Upper lobe of left lung (tissue), 6 donors: ENCODE results near the gene ITGA2. TPM values are rescaled to one million over a fixed set of nuclear protein-coding genes. Genes with fewer than 3 reads are reported as not detected.

Source experiments
- ATAC-seq, 2 donors: fragments of 200-7000 bp; cut with Tn5 transposase; one replicate each; pipeline ENCODE4 v1.9.1; 2022; ENCODE audit warnings: mild to moderate bottlenecking in 2 of 2, moderate library complexity in 2 of 2; ENCODE audit not compliant: low FRiP score in 2 of 2
- DNase-seq, 2 donors: peaks; one replicate each; pipeline ENCODE4 v3.0.0-alpha.2; 2019 to 2020
- H3K27ac ChIP-seq, 4 donors: fragments of 200-600 bp; sonication (generic); one replicate each; pipeline ENCODE4 v1.5.1; 2016 to 2019
- H3K27me3 ChIP-seq, 4 donors: fragments of 200-600 bp; sonication (generic); one replicate each; pipeline ENCODE4 v1.5.1; 2017 to 2019
- H3K36me3 ChIP-seq, 4 donors: fragments of 200-600 bp; sonication (generic); one replicate each; pipeline ENCODE4 v1.5.1; 2016 to 2019
- H3K4me1 ChIP-seq, 4 donors: fragments of 200-600 bp; sonication (generic); one replicate each; pipeline ENCODE4 v1.5.1; 2018 to 2019
- H3K4me3 ChIP-seq, 4 donors: fragments of 200-600 bp; sonication (generic); one replicate each; pipeline ENCODE4 v1.5.1; 2017 to 2019; ENCODE audit warnings: mild to moderate bottlenecking in 2 of 4, moderate library complexity in 1 of 4
- H3K9me3 ChIP-seq, 4 donors: fragments of 200-600 bp; sonication (generic); one replicate each; pipeline ENCODE4 v1.5.1; 2018 to 2019
- CTCF ChIP-seq, 6 experiments: fragments of 450-650 bp in 4 of 6; fragments of 200-600 bp in 2 of 6; sonication (generic) in 2 of 6; IDR thresholded peaks; one replicate each; pipeline ENCODE4 v1.5.1; 2016 to 2019; ENCODE audit warnings: antibody characterized with exemption in 6 of 6
- EP300 ChIP-seq, 4 donors: sonication (generic); formaldehyde crosslinking; IDR thresholded peaks; one replicate each; pipeline ENCODE4 v1.5.1; 2017; ENCODE audit warnings: antibody characterized with exemption in 4 of 4, control low read depth in 2 of 4
- POLR2A ChIP-seq, 4 donors: fragments of 450-650 bp; IDR thresholded peaks; one replicate each; pipeline ENCODE4 v1.5.1; 2016 to 2017; ENCODE audit warnings: antibody characterized with exemption in 4 of 4, mild to moderate bottlenecking in 2 of 4
- POLR2AphosphoS5 ChIP-seq, 2 donors: sonication (generic); formaldehyde crosslinking; IDR thresholded peaks; one replicate each; pipeline ENCODE4 v1.5.1; 2017; ENCODE audit warnings: antibody characterized with exemption in 2 of 2
- whole genome bisulfite sequencing, 2 donors: methylation state at CpG; one replicate each; pipeline ENCODE4 v1.1.5; 2017 to 2018; 5-methylcytosine and 5-hydroxymethylcytosine counted together
- total RNA-seq, 6 donors: library from RNA; depleted of rRNA in 4 of 6; stranded (reverse); fragments of >200 nt in 4 of 6; gene quantifications; one replicate each; pipeline versions ENCODE4 v1.1.0 to v1.2.1, GENCODE V29; 2016 to 2021
- donor health status: DM: no; HTN: no; CAD: no; lungs with moderate emphysema.
- donor health status: DM: no; HTN: yes; CAD: no; lungs with severe emphysema.

Gene ITGA2
- total RNA-seq, 6 donors from 2014 or later, result 4.2 to 45.8 (median 13.7) TPM

GRCh38 chr5:53029608-53030007 is 40.5 kb downstream of the ITGA2 start:
- H3K27me3 ChIP-seq, result no peaks in the 10 kb centered on the region
- no peaks in the 10 kb centered on the region for H3K9me3 ChIP-seq
- H3K4me3 ChIP-seq, result no peak overlapping the region
- no peak for ATAC-seq
- no peak for DNase-seq
- TF ChIP-seq EP300 (IDR thresholded peaks at IDR 0.05), result no peak
- no peak for TF ChIP-seq POLR2A (IDR thresholded peaks at IDR 0.05)
- no peak for TF ChIP-seq POLR2AphosphoS5 (IDR thresholded peaks at IDR 0.05)
- no peak for TF ChIP-seq CTCF (IDR thresholded peaks at IDR 0.05)
- H3K36me3 ChIP-seq, result no peaks in the 10 kb centered on the region
- H3K4me1 ChIP-seq, result peaks cover 18 to 35% (median 27%) of the 10 kb centered on the region in 4 donors
- H3K27ac ChIP-seq, result peak overlapping the region in 2 of 4 donors; percentile 72 to 81
- WGBS, 2 donors, result 91 to 100% methylated on average over 1 of the region's 1 CpG

- H3K4me3 ChIP-seq, result no peak overlapping the region
- 55 to 60% methylated on average over 2 of the region's 2 CpGs for WGBS, 2 donors
- H3K9me3 ChIP-seq, result no peaks in the 10 kb centered on the region
- TF ChIP-seq POLR2A (IDR thresholded peaks at IDR 0.05) (no peak), POLR2AphosphoS5 (IDR thresholded peaks at IDR 0.05) (no peak), CTCF (IDR thresholded peaks at IDR 0.05) (no peak), EP300 (IDR thresholded peaks at IDR 0.05) (no peak)
- H3K27ac ChIP-seq, result peak overlapping the region; percentile 51 to 81 (median 68)
- no peak for ATAC-seq
- no peaks in the 10 kb centered on the region for H3K27me3 ChIP-seq
- DNase-seq, result no peak
- H3K4me1 ChIP-seq, result peaks cover 18 to 31% (median 25%) of the 10 kb centered on the region in 4 donors
- no peaks in the 10 kb centered on the region for H3K36me3 ChIP-seq
Observed at GRCh38 chr5:53030893-53031292, 41.7 kb downstream of the ITGA2 start.

- no peaks in the 10 kb centered on the region for H3K36me3 ChIP-seq
- H3K4me1 ChIP-seq, result peaks cover 19 to 35% (median 26%) of the 10 kb centered on the region in 4 donors
- TF ChIP-seq EP300 (IDR thresholded peaks at IDR 0.05) (peak in 2 of 4 donors; percentile 31 to 73), POLR2A (IDR thresholded peaks at IDR 0.05) (no peak), POLR2AphosphoS5 (IDR thresholded peaks at IDR 0.05) (peak; percentile 57 to 81)
- DNase-seq (no peak), ATAC-seq (peak; percentile 55 to 69)
- H3K9me3 ChIP-seq, result no peaks in the 10 kb centered on the region
- H3K27me3 ChIP-seq, result no peaks in the 10 kb centered on the region
- no peak overlapping the region for H3K4me3 ChIP-seq
- peak overlapping the region; percentile 51 to 81 (median 68) for H3K27ac ChIP-seq
- 21 to 30% methylated on average over 4 of the region's 4 CpGs for WGBS, 2 donors
Observed at GRCh38 chr5:53031695-53032096, 42.5 kb downstream of the ITGA2 start.

GRCh38 chr5:53032188-53032587 is 43.0 kb downstream of the ITGA2 start:
- Histone ChIP-seq H3K4me3 (no peak overlapping the region), H3K36me3 (no peaks in the 10 kb centered on the region), H3K4me1 (peaks cover 24 to 40% (median 30%) of the 10 kb centered on the region in 4 donors), H3K27ac (peak overlapping the region; percentile 51 to 81 (median 68)), H3K9me3 (no peaks in the 10 kb centered on the region), H3K27me3 (no peaks in the 10 kb centered on the region)
- TF ChIP-seq CTCF (IDR thresholded peaks at IDR 0.05) (no peak), POLR2AphosphoS5 (IDR thresholded peaks at IDR 0.05) (no peak)
- 29 to 45% methylated on average over 2 of the region's 2 CpGs for WGBS, 2 donors
- ATAC-seq (no peak), DNase-seq (no peak)

GRCh38 chr5:53034832-53035231 is 45.7 kb downstream of the ITGA2 start:
- ATAC-seq (no peak), DNase-seq (no peak)
- H3K4me3 ChIP-seq, result no peak overlapping the region
- no peaks in the 10 kb centered on the region for H3K36me3 ChIP-seq
- peak overlapping the region in 1 of 4 donors; percentile 23 for H3K27ac ChIP-seq
- no peaks in the 10 kb centered on the region for H3K27me3 ChIP-seq
- no peak for TF ChIP-seq CTCF (IDR thresholded peaks at IDR 0.05)
- no peak for TF ChIP-seq POLR2AphosphoS5 (IDR thresholded peaks at IDR 0.05)
- no peak for TF ChIP-seq POLR2A (IDR thresholded peaks at IDR 0.05)
- no peak for TF ChIP-seq EP300 (IDR thresholded peaks at IDR 0.05)
- H3K9me3 ChIP-seq, result no peaks in the 10 kb centered on the region
- H3K4me1 ChIP-seq, result peaks cover 38 to 47% (median 39%) of the 10 kb centered on the region in 4 donors
